Muscle of leg (tissue), 11 donors: ENCODE measurements around the gene SLC35F1. TPM values are rescaled to one million over a fixed set of nuclear protein-coding genes. Genes with fewer than 3 reads are reported as not detected.

Experiments used
- DNase-seq: peaks from one replicate; pipeline ENCODE4 v3.0.0; 2013
- H3K27ac ChIP-seq: one replicate; pipeline ENCODE4 v1.5.1; 2013; ENCODE audit warnings: mild to moderate bottlenecking, low read length, control low read depth
- H3K27me3 ChIP-seq: one replicate; pipeline ENCODE4 v1.6.1; 2013; ENCODE audit warnings: low read length; ENCODE audit not compliant: control insufficient read depth, insufficient read depth
- H3K36me3 ChIP-seq: one replicate; pipeline ENCODE4 v1.6.1; 2013; ENCODE audit warnings: low read length; ENCODE audit not compliant: control insufficient read depth, insufficient read depth
- H3K4me1 ChIP-seq: one replicate; pipeline ENCODE4 v1.6.1; 2013; ENCODE audit warnings: low read length; ENCODE audit not compliant: control insufficient read depth, insufficient read depth
- H3K4me3 ChIP-seq: one replicate; pipeline ENCODE4 v1.5.1; 2013; ENCODE audit warnings: low read length, control low read depth
- H3K9me3 ChIP-seq: replicated peaks from 2 replicates; pipeline ENCODE4 v1.6.1; 2013; ENCODE audit warnings: low read depth, low read length; ENCODE audit not compliant: control insufficient read depth
- WGBS: methylation state at CpG from one replicate; pipeline ENCODE4 v1.1.5; 2013; ENCODE audit warnings: missing lambda C conversion rate; ENCODE audit not compliant: insufficient coverage; 5-methylcytosine and 5-hydroxymethylcytosine counted together
- polyA plus RNA-seq, 8 donors: library from polyadenylated mRNA; unstranded; fragments of 120-200 nt; gene quantifications; one replicate each; pipeline versions ENCODE4 v1.2.1 to v1.2.3, GENCODE V29; 2013; ENCODE audit warnings: inconsistent platforms in 1 of 8, low replicate concordance in 1 of 8; ENCODE audit not compliant: insufficient read length in 8 of 8, insufficient read depth in 1 of 8
- total RNA-seq: library from RNA; stranded (reverse); fragments of 120-200 nt; gene quantifications from one replicate; pipeline ENCODE4 v1.2.4, GENCODE V29; 2013

SLC35F1 gene
- total and polyA plus RNA-seq, 9 donors, result 1.5 to 6.2 (median 2.1) TPM

GRCh38 chr6:118269659-118270058 is 362.6 kb downstream of the SLC35F1 start:
- DNase-seq, result no peak
- H3K36me3 ChIP-seq, result no peaks in the 10 kb centered on the region
- H3K9me3 ChIP-seq, result no peaks in the 10 kb centered on the region
- no peaks in the 10 kb centered on the region for H3K4me1 ChIP-seq
- H3K4me3 ChIP-seq, result no peak overlapping the region
- H3K27ac ChIP-seq, result no peak overlapping the region
- no CpG with 5 or more reads among the region's 4 CpGs for WGBS
- H3K27me3 ChIP-seq, result no peaks in the 10 kb centered on the region

GRCh38 chr6:118277631-118278030 is 370.6 kb downstream of the SLC35F1 start:
- H3K9me3 ChIP-seq, result no peaks in the 10 kb centered on the region
- no peak overlapping the region for H3K27ac ChIP-seq
- H3K27me3 ChIP-seq, result no peaks in the 10 kb centered on the region
- no peak for DNase-seq
- no CpG with 5 or more reads among the region's 1 CpG for WGBS
- no peaks in the 10 kb centered on the region for H3K4me1 ChIP-seq
- no peaks in the 10 kb centered on the region for H3K36me3 ChIP-seq
- H3K4me3 ChIP-seq, result no peak overlapping the region

DNA sequence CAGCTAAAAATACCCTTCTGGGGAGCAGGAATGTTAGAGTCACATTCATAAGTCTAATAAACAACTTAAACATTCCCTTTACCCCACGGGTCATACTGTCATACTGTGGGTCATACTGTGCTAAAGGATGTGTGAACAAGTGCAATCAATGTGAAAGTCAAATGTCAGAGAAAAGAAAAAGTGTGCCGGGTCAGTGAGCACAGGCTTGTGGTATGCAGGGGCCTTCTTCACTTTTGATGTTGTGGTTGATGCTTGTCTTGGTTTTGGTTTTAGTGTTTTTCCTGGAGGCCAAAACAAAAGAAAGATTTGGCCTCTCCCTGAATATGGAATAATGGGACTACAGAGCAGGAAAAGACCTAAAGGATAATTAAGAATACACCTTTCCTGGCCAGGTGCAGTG is 373.1 kb downstream of the SLC35F1 start:
- Histone ChIP-seq H3K27me3 (no peaks in the 10 kb centered on the region), H3K36me3 (no peaks in the 10 kb centered on the region), H3K27ac (no peak overlapping the region), H3K9me3 (no peaks in the 10 kb centered on the region), H3K4me1 (no peaks in the 10 kb centered on the region), H3K4me3 (no peak overlapping the region)
- 60% methylated on average over 1 of the region's 2 CpGs for WGBS
- DNase-seq, result no peak

DNA sequence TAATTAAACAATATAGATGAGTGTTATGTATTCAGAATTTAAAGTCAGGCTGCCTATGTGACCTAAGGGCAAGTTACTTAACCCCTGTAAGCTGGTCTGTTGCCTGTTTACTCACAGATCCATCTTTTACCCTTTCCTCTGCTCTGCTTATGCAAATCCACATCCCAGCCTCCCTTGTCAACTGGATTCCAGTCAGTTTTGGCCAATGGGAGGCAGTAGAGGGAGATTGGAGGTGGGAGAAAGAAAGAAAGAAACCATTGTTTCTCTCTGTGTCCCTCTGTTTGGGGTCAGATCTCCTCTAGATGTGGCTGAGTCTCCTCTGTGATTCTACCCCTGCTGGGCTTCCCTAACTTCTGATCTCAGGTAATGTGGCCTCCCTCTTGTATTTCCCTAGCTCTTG is 374.2 kb downstream of the SLC35F1 start:
- Histone ChIP-seq H3K4me3 (no peak overlapping the region), H3K36me3 (no peaks in the 10 kb centered on the region), H3K27ac (no peak overlapping the region), H3K9me3 (no peaks in the 10 kb centered on the region), H3K27me3 (no peaks in the 10 kb centered on the region), H3K4me1 (peaks cover 2% of the 10 kb centered on the region)
- DNase-seq, result no peak

DNA sequence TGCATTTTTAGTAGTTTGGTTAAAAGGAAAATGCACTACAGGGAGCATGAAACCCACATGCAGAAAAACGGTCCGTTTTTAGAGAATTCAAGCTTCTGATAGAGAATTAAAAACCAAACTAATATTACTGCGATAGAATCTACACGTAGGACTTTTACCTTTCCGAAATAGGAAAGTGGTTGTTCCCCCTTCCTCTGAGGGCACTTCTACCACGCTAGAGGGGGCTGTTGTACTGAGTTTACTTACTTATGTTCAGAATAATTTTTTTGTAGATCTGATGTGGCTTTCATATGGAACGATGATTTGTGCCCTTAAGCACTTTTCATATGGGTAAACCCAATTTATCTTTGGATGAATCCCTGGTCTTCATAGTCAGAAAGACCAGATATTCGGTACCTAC is 376.7 kb downstream of the SLC35F1 start:
- no peaks in the 10 kb centered on the region for H3K36me3 ChIP-seq
- WGBS, result no CpG with 5 or more reads among the region's 8 CpGs
- DNase-seq, result peak; percentile 77
- H3K4me1 ChIP-seq, result peaks cover 2% of the 10 kb centered on the region
- no peaks in the 10 kb centered on the region for H3K9me3 ChIP-seq
- H3K4me3 ChIP-seq, result no peak overlapping the region
- H3K27ac ChIP-seq, result no peak overlapping the region
- no peaks in the 10 kb centered on the region for H3K27me3 ChIP-seq

DNA sequence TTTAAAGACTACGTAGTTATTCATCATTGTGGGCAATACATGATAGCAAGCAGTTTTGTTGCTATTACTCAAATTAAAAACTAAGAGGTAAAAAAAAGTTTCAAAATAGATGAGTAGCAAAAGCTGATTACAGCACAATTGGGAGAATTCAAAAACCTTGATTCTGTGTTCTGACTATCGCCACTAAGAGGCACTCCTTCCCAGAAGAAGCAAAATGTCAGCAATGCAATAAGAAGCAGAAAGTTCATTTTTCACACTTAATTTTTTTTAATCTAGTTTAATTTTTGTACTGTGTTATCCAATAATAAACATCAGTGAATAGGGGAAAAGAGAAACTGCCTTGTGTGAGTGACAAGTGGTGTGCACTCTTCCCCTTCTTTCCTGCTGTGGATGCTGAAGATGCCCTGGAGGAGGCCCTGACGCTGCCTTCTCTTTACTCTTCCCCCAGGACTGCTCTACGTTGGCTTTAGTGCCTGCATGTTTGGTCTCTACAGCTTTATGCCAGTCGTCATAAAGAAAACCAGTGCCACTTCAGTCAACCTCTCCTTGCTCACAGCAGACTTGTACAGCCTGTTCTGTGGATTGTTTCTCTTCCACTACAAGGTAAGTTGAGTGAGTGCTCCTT is 377.8 kb downstream of the SLC35F1 start:
- DNase-seq, result no peak
- Histone ChIP-seq H3K9me3 (no peaks in the 10 kb centered on the region), H3K27me3 (no peaks in the 10 kb centered on the region), H3K36me3 (no peaks in the 10 kb centered on the region), H3K27ac (no peak overlapping the region), H3K4me1 (peaks cover 2% of the 10 kb centered on the region), H3K4me3 (no peak overlapping the region)
- WGBS, result 58% methylated on average over 2 of the region's 5 CpGs

DNA sequence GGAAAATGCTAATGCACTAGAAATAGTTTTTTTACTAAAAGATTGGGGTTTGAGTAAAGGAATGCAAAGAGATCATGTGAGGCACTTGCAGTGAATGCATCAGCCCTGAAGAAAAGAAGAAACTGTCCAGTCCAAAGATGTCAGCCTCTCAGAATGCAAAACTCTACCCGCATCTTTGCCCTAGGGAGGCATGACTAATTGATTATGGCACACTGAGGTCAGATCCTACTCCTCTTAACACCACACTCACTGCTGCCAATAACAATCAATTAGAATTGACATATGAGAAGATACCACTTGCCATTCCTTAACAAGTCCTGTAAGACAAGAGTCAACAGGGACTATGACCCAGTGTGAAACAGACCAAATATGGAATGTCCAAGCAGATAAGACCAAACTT is 378.7 kb downstream of the SLC35F1 start:
- H3K4me3 ChIP-seq, result no peak overlapping the region
- WGBS, result no CpG with 5 or more reads among the region's 1 CpG
- H3K36me3 ChIP-seq, result no peaks in the 10 kb centered on the region
- H3K9me3 ChIP-seq, result no peaks in the 10 kb centered on the region
- no peak for DNase-seq
- H3K4me1 ChIP-seq, result peaks cover 2% of the 10 kb centered on the region
- no peaks in the 10 kb centered on the region for H3K27me3 ChIP-seq
- H3K27ac ChIP-seq, result no peak overlapping the region

DNA sequence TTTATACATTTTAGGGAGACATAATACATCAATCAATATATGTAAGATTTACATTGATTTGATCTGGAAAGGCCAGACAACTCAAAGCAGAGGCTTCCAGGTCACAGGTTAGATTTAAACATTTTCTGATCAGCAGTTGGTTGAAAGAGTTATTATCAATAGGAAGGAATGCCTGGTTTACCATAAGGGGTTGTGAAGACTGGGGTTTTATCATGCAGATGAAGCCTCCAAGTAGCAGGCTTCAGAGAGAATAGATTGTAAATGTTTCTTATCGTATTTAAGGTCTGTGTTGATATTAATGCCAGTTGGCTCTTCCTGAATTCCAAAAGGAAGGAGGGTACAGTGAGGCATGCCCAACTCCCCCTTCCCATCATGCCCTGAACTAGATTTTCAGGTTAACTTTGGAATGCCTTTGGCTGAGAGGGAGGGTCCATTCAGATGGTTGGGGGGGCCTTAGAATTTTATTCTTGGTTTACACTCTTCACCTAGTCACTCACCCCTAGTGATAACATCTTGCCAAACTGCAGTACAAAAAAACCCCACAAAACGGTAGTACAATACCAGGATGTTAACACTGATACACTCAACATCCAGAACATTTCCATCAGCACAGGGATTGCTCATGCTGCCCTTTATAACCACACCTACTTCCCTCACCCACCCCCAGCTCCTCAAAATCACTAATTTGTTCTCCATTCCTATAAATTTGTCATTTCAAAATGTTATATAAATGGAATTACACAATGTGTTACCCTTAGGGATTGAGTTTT is 381.5 kb downstream of the SLC35F1 start:
- H3K4me3 ChIP-seq, result no peak overlapping the region
- H3K36me3 ChIP-seq, result no peaks in the 10 kb centered on the region
- H3K4me1 ChIP-seq, result peaks cover 5% of the 10 kb centered on the region
- H3K27me3 ChIP-seq, result no peaks in the 10 kb centered on the region
- no peak for DNase-seq
- no CpG with 5 or more reads among the region's 2 CpGs for WGBS
- H3K27ac ChIP-seq, result no peak overlapping the region
- no peaks in the 10 kb centered on the region for H3K9me3 ChIP-seq

- WGBS, result no CpG with 5 or more reads among the region's 4 CpGs
- Histone ChIP-seq H3K36me3 (no peaks in the 10 kb centered on the region), H3K4me3 (no peak overlapping the region), H3K27me3 (no peaks in the 10 kb centered on the region), H3K27ac (no peak overlapping the region), H3K9me3 (no peaks in the 10 kb centered on the region), H3K4me1 (peaks cover 3% of the 10 kb centered on the region)
- peak; percentile 43 for DNase-seq
Measured at GRCh38 chr6:118292558-118292957, 385.5 kb downstream of the SLC35F1 start.

GRCh38 chr6:118294906-118295305 is 387.8 kb downstream of the SLC35F1 start:
- Histone ChIP-seq H3K36me3 (no peaks in the 10 kb centered on the region), H3K27me3 (no peaks in the 10 kb centered on the region), H3K4me3 (no peak overlapping the region), H3K4me1 (peaks cover 3% of the 10 kb centered on the region), H3K9me3 (no peaks in the 10 kb centered on the region), H3K27ac (no peak overlapping the region)
- WGBS, result no CpG with 5 or more reads among the region's 1 CpG
- DNase-seq, result no peak
